Panc1 (cell line): ENCODE data around the gene PCDH18. TPM values are rescaled to one million over a fixed set of nuclear protein-coding genes. Genes with fewer than 3 reads are reported as not detected.

Experiments used
- ATAC-seq: fragments of 200-7000 bp; cut with Tn5 transposase; 2 replicates; pipeline ENCODE4 v1.9.1; 2020; ENCODE audit warnings: mild to moderate bottlenecking, moderate library complexity
- BruUV-seq: library from RNA; stranded (reverse); fragments of 400-500 nt; replicated peaks from 2 replicates; lab custom pipeline; 2021; lab: Mats Ljungman, UMichigan
- CTCF ChIA-PET: fragments of 300-600 bp; sonication (Branson Sonifier 250); formaldehyde crosslinking; loops from one replicate; lab custom pipeline; 2022; ENCODE audit warnings: antibody characterized with exemption; lab: Charles Lee
- POLR2A ChIA-PET: fragments of 300-600 bp; sonication (Branson Sonifier 250); formaldehyde crosslinking; loops from one replicate; lab custom pipeline; 2022; ENCODE audit warnings: antibody characterized with exemption; lab: Charles Lee
- DNase-seq: peaks from one replicate; pipeline ENCODE4 v3.0.0-alpha.2; 2010; ENCODE audit warnings: low read depth, low spot score
- H3K27ac ChIP-seq: 2 replicates; pipeline ENCODE4 v1.5.1; 2011; ENCODE audit warnings: mild to moderate bottlenecking, low read length, inconsistent platforms
- H3K27me3 ChIP-seq: fragments of 200-500 bp; sonication (Bioruptor generic); 2 replicates; pipeline ENCODE4 v1.6.0; 2014; ENCODE audit warnings: low read length, inconsistent platforms; ENCODE audit not compliant: control insufficient read depth, insufficient read depth
- H3K36me3 ChIP-seq: fragments of 200-500 bp; sonication (Bioruptor generic); 2 replicates; pipeline ENCODE4 v1.5.1; 2014; ENCODE audit warnings: inconsistent platforms, mild to moderate bottlenecking, low read length, moderate library complexity; ENCODE audit not compliant: control insufficient read depth, insufficient read depth
- H3K4me1 ChIP-seq: 2 replicates; pipeline ENCODE4 v1.5.1; 2011; ENCODE audit warnings: inconsistent platforms, mild to moderate bottlenecking, low read length, moderate library complexity; ENCODE audit not compliant: control insufficient read depth, insufficient read depth
- H3K4me3 ChIP-seq, 2 experiments: 2 replicates each; pipeline ENCODE4 v1.5.1; 2011 to 2012; ENCODE audit warnings: low read depth in 2 of 2, low read length in 2 of 2, mild to moderate bottlenecking in 2 of 2, inconsistent platforms in 1 of 2, moderate library complexity in 1 of 2
- H3K9me3 ChIP-seq: fragments of 200-500 bp; sonication (Bioruptor generic); 2 replicates; pipeline ENCODE4 v1.5.1; 2014; ENCODE audit warnings: low read depth, mild to moderate bottlenecking, inconsistent platforms, low read length, moderate library complexity; ENCODE audit not compliant: control insufficient read depth, insufficient read depth
- CTCF ChIP-seq: fragments of 450-650 bp; IDR thresholded peaks from 2 replicates; pipeline ENCODE4 v1.5.1; 2017; ENCODE audit warnings: mild to moderate bottlenecking
- POLR2AphosphoS5 ChIP-seq: IDR thresholded peaks from 2 replicates; pipeline ENCODE4 v1.6.1; 2012; ENCODE audit warnings: mild to moderate bottlenecking, low read depth, low read length, moderate library complexity
- SIN3A ChIP-seq: IDR thresholded peaks from 2 replicates; pipeline ENCODE4 v1.6.1; 2012; ENCODE audit warnings: low read depth, mild to moderate bottlenecking, low read length, moderate library complexity, borderline replicate concordance; ENCODE audit not compliant: insufficient read depth
- TCF7L2 ChIP-seq: IDR thresholded peaks from 2 replicates; pipeline ENCODE4 v1.6.1; 2011; ENCODE audit warnings: mild to moderate bottlenecking, low read depth, low read length, inconsistent platforms
- in situ Hi-C: cut with HindIII; loops from 2 replicates; pipeline ENCODE4 v1.10.0; 2016; ENCODE audit warnings: low sequenced_read_pairs, low pct_unique_long_range_greater_than_20kb
- intact Hi-C: fragments of 100-400 bp; cut with micrococcal nuclease; formaldehyde crosslinking; loops from one replicate; pipeline ENCODE4 v1.10.0; 2022; ENCODE audit not compliant: unreplicated experiment
- total RNA-seq: library from RNA; stranded (reverse); gene quantifications from one replicate; pipeline ENCODE4 v1.2.1, GENCODE V29; 2021; ENCODE audit not compliant: unreplicated experiment
- TF ChIP-seq, protein P1 (sequence below), 2 experiments: IDR thresholded peaks; 2 replicates each; pipeline ENCODE4 v1.6.1; 2011 to 2012; ENCODE audit warnings: low read depth in 2 of 2, control low read depth in 1 of 2, low read length in 1 of 2, mild to moderate bottlenecking in 1 of 2, moderate library complexity in 1 of 2; ENCODE audit not compliant: insufficient read depth in 1 of 2

PCDH18 gene
- total RNA-seq, 1 experiment from 2014 or later, result 10.8 TPM

DNA sequence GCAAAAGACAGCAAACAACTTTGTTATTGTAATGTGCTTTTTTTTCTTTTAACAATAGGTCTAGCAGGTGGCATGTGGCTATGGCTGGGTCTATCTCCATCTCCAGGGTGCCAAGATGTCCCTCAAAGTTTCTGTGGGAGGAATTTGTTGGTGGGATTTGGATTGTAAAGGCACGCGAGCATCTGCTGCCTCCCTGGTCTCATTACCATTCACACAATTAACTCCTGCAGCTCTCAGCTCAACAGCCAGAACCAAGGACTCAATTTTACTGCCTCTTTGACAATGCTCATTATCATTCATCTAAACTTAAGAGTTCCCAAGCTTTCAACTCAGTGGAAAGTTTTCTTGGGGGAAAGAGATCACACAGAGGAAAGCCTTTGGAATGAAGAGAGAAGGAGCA lies 10.9 kb upstream of the PCDH18 start:
- in situ Hi-C loops (no loop called here), intact Hi-C loops (no loop called here)
- CTCF ChIA-PET, result no interaction called here
- Histone ChIP-seq H3K36me3 (no peaks in the 10 kb centered on the region), H3K27me3 (no peaks in the 10 kb centered on the region), H3K27ac (peak overlapping the region; percentile 34; the same call in 1 of the 2 replicates), H3K9me3 (no peaks in the 10 kb centered on the region), H3K4me1 (peaks cover 4% of the 10 kb centered on the region; the same call in 1 of the 2 replicates), H3K4me3 (no peak overlapping the region)
- ATAC-seq (no peak), DNase-seq (no peak)
- TF ChIP-seq CTCF, result no peak
- TF ChIP-seq, protein P1, sequence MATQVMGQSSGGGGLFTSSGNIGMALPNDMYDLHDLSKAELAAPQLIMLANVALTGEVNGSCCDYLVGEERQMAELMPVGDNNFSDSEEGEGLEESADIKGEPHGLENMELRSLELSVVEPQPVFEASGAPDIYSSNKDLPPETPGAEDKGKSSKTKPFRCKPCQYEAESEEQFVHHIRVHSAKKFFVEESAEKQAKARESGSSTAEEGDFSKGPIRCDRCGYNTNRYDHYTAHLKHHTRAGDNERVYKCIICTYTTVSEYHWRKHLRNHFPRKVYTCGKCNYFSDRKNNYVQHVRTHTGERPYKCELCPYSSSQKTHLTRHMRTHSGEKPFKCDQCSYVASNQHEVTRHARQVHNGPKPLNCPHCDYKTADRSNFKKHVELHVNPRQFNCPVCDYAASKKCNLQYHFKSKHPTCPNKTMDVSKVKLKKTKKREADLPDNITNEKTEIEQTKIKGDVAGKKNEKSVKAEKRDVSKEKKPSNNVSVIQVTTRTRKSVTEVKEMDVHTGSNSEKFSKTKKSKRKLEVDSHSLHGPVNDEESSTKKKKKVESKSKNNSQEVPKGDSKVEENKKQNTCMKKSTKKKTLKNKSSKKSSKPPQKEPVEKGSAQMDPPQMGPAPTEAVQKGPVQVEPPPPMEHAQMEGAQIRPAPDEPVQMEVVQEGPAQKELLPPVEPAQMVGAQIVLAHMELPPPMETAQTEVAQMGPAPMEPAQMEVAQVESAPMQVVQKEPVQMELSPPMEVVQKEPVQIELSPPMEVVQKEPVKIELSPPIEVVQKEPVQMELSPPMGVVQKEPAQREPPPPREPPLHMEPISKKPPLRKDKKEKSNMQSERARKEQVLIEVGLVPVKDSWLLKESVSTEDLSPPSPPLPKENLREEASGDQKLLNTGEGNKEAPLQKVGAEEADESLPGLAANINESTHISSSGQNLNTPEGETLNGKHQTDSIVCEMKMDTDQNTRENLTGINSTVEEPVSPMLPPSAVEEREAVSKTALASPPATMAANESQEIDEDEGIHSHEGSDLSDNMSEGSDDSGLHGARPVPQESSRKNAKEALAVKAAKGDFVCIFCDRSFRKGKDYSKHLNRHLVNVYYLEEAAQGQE (IDR thresholded peaks at IDR 0.05; ENCODE audit: insufficient read depth in 1 of 2, low read depth in 2 of 2, low read length in 1 of 2), result no peak
- no peak for TF ChIP-seq TCF7L2
- POLR2A ChIA-PET, result no interaction called here
- no TSS peak for BruUV-seq

- no peaks in the 10 kb centered on the region for H3K36me3 ChIP-seq
- peak overlapping the region; percentile 68 for H3K27ac ChIP-seq
- TF ChIP-seq POLR2AphosphoS5 (no peak), SIN3A (no peak), TCF7L2 (no peak), CTCF (no peak)
- TF ChIP-seq, protein P1 (IDR thresholded peaks at IDR 0.05; ENCODE audit: insufficient read depth in 1 of 2, low read depth in 2 of 2, low read length in 1 of 2), result no peak
- ChIA-PET CTCF (no interaction called here), POLR2A (no interaction called here)
- intact Hi-C loops, result no loop called here
- in situ Hi-C loops, result no loop called here
- H3K27me3 ChIP-seq, result no peaks in the 10 kb centered on the region
- BruUV-seq, result no TSS peak
- H3K4me1 ChIP-seq, result peaks cover 4% of the 10 kb centered on the region; the same call in 1 of the 2 replicates
- DNase-seq (no peak), ATAC-seq (no peak)
- peak overlapping the region; percentile 14 to 38; a peak in 3 of 4 replicates for H3K4me3 ChIP-seq
- H3K9me3 ChIP-seq, result no peaks in the 10 kb centered on the region
Observed at GRCh38 chr4:137541876-137542646, 9.8 kb upstream of the PCDH18 start.
